Tibial nerve (tissue), 3 donors: ENCODE measurements around the gene SSR4.

ENCODE experiments used
- POLR2A ChIP-seq, 2 donors: fragments of 450-650 bp; IDR thresholded peaks; one replicate each; pipeline ENCODE4 v1.6.1; 2017; ENCODE audit warnings: antibody characterized with exemption in 2 of 2, mild to moderate bottlenecking in 2 of 2, moderate library complexity in 2 of 2
- TF ChIP-seq, protein P1 (sequence below), 5 experiments: fragments of 200-600 bp in 3 of 5; fragments of 450-650 bp in 2 of 5; sonication (generic) in 3 of 5; IDR thresholded peaks; one replicate each; pipeline ENCODE4 v1.5.1; 2016 to 2019; ENCODE audit warnings: antibody characterized with exemption in 5 of 5, mild to moderate bottlenecking in 3 of 5, moderate library complexity in 2 of 5

DNA sequence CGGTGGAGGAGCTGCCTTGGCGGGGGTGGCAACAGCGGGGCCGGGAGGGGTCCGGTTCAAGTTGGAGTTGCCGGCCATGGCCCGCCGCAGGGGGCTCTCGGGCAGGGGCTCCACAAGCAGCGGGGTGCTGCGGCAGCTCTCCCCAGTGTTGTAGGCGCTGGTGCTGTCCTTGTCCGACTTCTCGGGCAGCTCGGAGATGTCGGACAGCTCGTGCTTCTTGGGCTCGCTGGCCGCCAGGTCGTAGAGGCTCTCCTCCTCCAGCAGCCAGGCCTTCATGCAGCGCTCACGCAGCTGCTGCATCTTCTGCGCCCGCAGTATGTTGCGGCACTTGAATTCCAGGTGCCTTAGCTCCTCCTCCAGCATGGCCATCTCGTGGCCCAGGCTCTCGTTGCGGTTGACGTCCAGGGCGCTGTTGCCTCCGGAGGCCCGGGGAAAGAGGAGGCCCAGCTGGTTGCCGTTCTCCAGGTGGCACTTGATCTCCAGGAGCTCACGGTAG, 9.7 kb downstream of the SSR4 start:
- TF ChIP-seq, protein P1, sequence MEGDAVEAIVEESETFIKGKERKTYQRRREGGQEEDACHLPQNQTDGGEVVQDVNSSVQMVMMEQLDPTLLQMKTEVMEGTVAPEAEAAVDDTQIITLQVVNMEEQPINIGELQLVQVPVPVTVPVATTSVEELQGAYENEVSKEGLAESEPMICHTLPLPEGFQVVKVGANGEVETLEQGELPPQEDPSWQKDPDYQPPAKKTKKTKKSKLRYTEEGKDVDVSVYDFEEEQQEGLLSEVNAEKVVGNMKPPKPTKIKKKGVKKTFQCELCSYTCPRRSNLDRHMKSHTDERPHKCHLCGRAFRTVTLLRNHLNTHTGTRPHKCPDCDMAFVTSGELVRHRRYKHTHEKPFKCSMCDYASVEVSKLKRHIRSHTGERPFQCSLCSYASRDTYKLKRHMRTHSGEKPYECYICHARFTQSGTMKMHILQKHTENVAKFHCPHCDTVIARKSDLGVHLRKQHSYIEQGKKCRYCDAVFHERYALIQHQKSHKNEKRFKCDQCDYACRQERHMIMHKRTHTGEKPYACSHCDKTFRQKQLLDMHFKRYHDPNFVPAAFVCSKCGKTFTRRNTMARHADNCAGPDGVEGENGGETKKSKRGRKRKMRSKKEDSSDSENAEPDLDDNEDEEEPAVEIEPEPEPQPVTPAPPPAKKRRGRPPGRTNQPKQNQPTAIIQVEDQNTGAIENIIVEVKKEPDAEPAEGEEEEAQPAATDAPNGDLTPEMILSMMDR (IDR thresholded peaks at IDR 0.05), result no peak
- no peak for TF ChIP-seq POLR2A (IDR thresholded peaks at IDR 0.05)
